Measurements from ENCODE around the gene RMI2. TPM values are rescaled to one million over a fixed set of nuclear protein-coding genes. Genes with fewer than 3 reads are reported as not detected.
A peak's percentile ranks its signal among the peaks of the same experiment; 100 is the strongest.

The RMI2 gene
- total and polyA plus RNA-seq, 9 of the 15 experiments (the other 6 are each of a cell fraction or from before 2014, with no cell fraction given), result 8.0 to 43.4 (median 32.5) TPM

DNA sequence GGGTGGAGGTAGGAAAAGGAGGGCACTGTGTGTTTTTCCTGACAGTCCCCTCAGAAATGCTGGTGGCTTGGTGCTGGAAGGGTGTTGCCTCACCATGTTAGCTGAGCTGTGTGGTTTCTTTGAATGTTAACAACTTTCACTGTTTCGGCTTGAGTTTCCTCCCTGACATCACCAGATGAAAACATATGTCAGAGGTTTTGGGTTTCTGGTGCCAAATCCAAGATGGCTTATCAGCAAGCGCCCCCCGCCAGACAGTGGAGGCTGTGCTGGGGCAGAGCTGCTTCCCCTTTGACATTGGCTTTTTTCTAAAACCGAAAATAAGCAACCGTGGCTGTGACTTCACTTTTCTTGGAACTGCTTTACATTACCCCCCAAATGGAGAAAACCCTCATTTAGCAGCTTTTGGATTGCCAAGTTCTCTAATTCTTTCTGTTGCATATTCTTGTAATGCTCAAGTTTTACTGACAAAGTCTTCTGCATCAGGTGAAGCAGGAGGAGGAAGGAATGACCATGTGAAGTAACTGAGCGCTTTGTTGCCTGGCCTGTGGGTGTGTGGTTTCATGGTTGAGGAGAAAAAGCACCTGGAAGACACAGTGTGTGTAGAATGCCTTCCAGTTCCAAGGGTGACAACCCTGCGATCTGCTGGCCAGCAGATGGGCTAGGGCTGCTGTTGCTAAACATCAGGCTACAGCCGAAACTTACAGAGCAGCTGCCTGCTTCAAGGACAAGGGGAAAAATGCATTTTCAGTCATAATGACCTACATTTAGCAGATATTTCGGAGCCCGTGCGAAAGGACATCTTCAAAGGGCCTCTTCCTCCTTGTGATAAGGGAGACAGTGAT is 9.7 kb downstream of the RMI2 start:
- peaks cover 7 to 34% of the 10 kb centered on the region in 2 experiments; a peak in 4 of 5 replicates for H3K4me1 ChIP-seq (replicated peaks in 1 of 2; ENCODE audit: control insufficient read depth in 2 of 2, insufficient read depth in 2 of 2, low read length in 2 of 2)
- H4K20me1 ChIP-seq (replicated peaks; ENCODE audit: control insufficient read depth, insufficient read depth, low read length), result no peaks in the 10 kb centered on the region
- no peak overlapping the region for H3K4me2 ChIP-seq (ENCODE audit: insufficient read depth, low read length)
- ATAC-seq (no peak), DNase-seq (ENCODE audit: extremely low read depth in 1 of 4, low spot score in 3 of 4) (peak in 1 of 4 experiments; percentile 35), FAIRE-seq (peak; percentile 75)
- no peaks in the 10 kb centered on the region; the same call in 1 of the 2 replicates for H3K9me3 ChIP-seq (replicated peaks; ENCODE audit: control insufficient read depth, insufficient read depth, low read depth, low read length)
- WGBS (ENCODE audit: insufficient coverage, low coverage, missing lambda C conversion rate), result 28% methylated on average over 11 of the region's 11 CpGs
- in situ Hi-C loops (cut with MboI), result loop anchor here (5.0 kb wide), 1 partner anchor 93 kb away; no protein-coding TSS in a partner anchor
- H3K27me3 ChIP-seq (ENCODE audit: control insufficient read depth in 2 of 2, insufficient read depth in 2 of 2, low read length in 2 of 2), result no peaks in the 10 kb centered on the region
- ChIA-PET POLR2A (interaction anchor here (0.6 kb wide), 1 partner anchor 100 kb away, joined by 4 read pairs; no protein-coding TSS in a partner anchor), CTCF (ENCODE audit: low intra/inter-chr PET ratio) (interaction anchor here (1.4 to 3.7 kb wide), 2 partner anchors 383 to 391 kb away, joined by 8 to 24 read pairs; no protein-coding TSS in a partner anchor)
- H3K36me3 ChIP-seq (ENCODE audit: control insufficient read depth, insufficient read depth, low read length), result peaks cover 9% of the 10 kb centered on the region; the same call in 1 of the 3 replicates
- BruUV-seq (replicated peaks), result no TSS peak
- H3K9ac ChIP-seq (ENCODE audit: insufficient read depth in 1 of 2, low read depth in 2 of 2, low read length in 2 of 2), result peak overlapping the region in 1 of 2 experiments; percentile 11; a peak in 1 of 4 replicates
- intact Hi-C loops (cut with micrococcal nuclease), result no loop called here
- 0 out of 2 replicates have a peak overlapping the region, but pooled peaks have one; percentile 13 for H2AFZ ChIP-seq (ENCODE audit: low read depth, low read length)
- no peaks in the 10 kb centered on the region for H3K9me1 ChIP-seq (ENCODE audit: control insufficient read depth, insufficient read depth, low read length)
- no peak overlapping the region for H3K27ac ChIP-seq (ENCODE audit: extremely low read depth, low read depth, low read length)
- no peak overlapping the region for H3K4me3 ChIP-seq
- no peaks in the 10 kb centered on the region for H3K79me2 ChIP-seq (ENCODE audit: control insufficient read depth, insufficient read depth, low read length)
- TF ChIP-seq HIVEP1 (CRISPR knock-in tag; IDR thresholded peaks at IDR 0.05) (no peak), ARID1B (IDR thresholded peaks at IDR 0.05) (peak; percentile 11; the same call in 1 of the 2 replicates), ZNF766 (CRISPR knock-in tag; conservative IDR thresholded peaks at IDR 0.05) (0 out of 2 replicates have a peak, but pooled peaks have one; percentile 18), ZBTB1 (CRISPR knock-in tag; IDR thresholded peaks at IDR 0.05; ENCODE audit: borderline replicate concordance, low read depth) (no peak), CEBPG (CRISPR knock-in tag; IDR thresholded peaks at IDR 0.05) (no peak), CEBPG (tag; conservative IDR thresholded peaks at IDR 0.05 in 1 of 2, IDR thresholded peaks at IDR 0.05 in 1 of 2) (0 out of 4 replicates have a peak, but pooled peaks of 1 of the 2 experiments have one; percentile 8), FOXM1 (IDR thresholded peaks at IDR 0.05; ENCODE audit: low read depth) (peak; percentile 34; the same call in 1 of the 2 replicates), FOXM1 (CRISPR knock-in tag; IDR thresholded peaks at IDR 0.05; ENCODE audit: low read depth) (no peak)
- TF ChIP-seq, protein P1, sequence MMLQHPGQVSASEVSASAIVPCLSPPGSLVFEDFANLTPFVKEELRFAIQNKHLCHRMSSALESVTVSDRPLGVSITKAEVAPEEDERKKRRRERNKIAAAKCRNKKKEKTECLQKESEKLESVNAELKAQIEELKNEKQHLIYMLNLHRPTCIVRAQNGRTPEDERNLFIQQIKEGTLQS (IDR thresholded peaks at IDR 0.05), result peak; percentile 32; the same call in 1 of the 2 replicates
- TF ChIP-seq, protein P1 (CRISPR knock-in tag; conservative IDR thresholded peaks at IDR 0.05), result no peak
- TF ChIP-seq, protein P2, sequence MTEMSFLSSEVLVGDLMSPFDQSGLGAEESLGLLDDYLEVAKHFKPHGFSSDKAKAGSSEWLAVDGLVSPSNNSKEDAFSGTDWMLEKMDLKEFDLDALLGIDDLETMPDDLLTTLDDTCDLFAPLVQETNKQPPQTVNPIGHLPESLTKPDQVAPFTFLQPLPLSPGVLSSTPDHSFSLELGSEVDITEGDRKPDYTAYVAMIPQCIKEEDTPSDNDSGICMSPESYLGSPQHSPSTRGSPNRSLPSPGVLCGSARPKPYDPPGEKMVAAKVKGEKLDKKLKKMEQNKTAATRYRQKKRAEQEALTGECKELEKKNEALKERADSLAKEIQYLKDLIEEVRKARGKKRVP (CRISPR knock-in tag; IDR thresholded peaks at IDR 0.05), result no peak
